K562 (cell line): ENCODE data around the gene TPGS1.

Experiments
- USF2 ChIP-seq: sonication (generic); formaldehyde crosslinking; IDR thresholded peaks from 2 replicates; pipeline ENCODE4 v1.5.0; 2020; ENCODE audit warnings: missing genetic modification reagents
- ZBTB2 ChIP-seq: fragments of 450-650 bp; IDR thresholded peaks from 2 replicates; pipeline ENCODE4 v1.6.1; 2016; ENCODE audit warnings: antibody characterized with exemption
- TF ChIP-seq, protein P1 (sequence below), 2 experiments: fragments of 450-650 bp in 1 of 2; sonication (generic) in 1 of 2; formaldehyde crosslinking in 1 of 2; IDR thresholded peaks in 1 of 2; conservative IDR thresholded peaks in 1 of 2; 2 replicates each; pipeline versions ENCODE4 v1.6.1 to v1.8.1; 2016 to 2023; ENCODE audit warnings: mild to moderate bottlenecking in 2 of 2, moderate library complexity in 2 of 2, inconsistent platforms in 1 of 2, missing genetic modification reagents in 1 of 2

DNA sequence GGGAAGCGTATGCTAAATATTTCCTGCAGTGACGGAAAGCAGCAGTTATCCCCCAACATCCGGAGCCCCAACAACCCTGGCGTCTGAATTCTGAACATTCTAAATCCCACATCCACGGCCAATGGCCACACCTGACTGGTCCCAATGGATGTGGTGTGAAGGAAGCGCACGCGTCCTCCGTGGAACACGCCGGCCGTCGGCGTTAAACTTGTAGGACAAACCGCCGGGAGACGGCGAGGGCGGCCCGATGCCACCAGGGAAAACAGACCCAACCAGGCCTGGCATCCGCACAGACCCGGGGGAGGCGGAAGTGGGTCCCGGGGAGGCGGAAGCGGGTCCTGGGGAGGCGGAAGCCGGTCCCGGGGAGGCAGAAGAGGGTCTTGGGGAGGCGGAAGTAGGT, 49.7 kb upstream of the TPGS1 start:
- no peak for TF ChIP-seq USF2 (CRISPR knock-in tag)
- TF ChIP-seq, protein P1, sequence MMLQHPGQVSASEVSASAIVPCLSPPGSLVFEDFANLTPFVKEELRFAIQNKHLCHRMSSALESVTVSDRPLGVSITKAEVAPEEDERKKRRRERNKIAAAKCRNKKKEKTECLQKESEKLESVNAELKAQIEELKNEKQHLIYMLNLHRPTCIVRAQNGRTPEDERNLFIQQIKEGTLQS (IDR thresholded peaks at IDR 0.05): no peak
- TF ChIP-seq, protein P1 (CRISPR knock-in tag; conservative IDR thresholded peaks at IDR 0.05): no peak
- TF ChIP-seq ZBTB2: no peak
